Endothelial cell of umbilical vein (primary cell): ENCODE results near the gene LPP. TPM values are rescaled to one million over a fixed set of nuclear protein-coding genes. Genes with fewer than 3 reads are reported as not detected.

Experiments
- BruUV-seq: library from RNA; stranded (reverse); fragments of 400-500 nt; replicated peaks from 2 replicates; lab custom pipeline; 2021; lab: Mats Ljungman, UMichigan
- CTCF ChIA-PET: fragments of 300-600, 350-600 bp; sonication (Branson Sonifier 250); formaldehyde crosslinking; loops from one replicate; lab custom pipeline; 2021; ENCODE audit warnings: antibody characterized with exemption, inconsistent platforms; lab: Charles Lee
- POLR2A ChIA-PET: fragments of 300-600, 350-600 bp; sonication (Branson Sonifier 250); formaldehyde crosslinking; loops from one replicate; lab custom pipeline; 2021; ENCODE audit warnings: antibody characterized with exemption, inconsistent platforms; lab: Charles Lee
- DNase-seq: peaks from one replicate; pipeline ENCODE4 v3.0.0-alpha.2; 2011; ENCODE audit warnings: low read depth, low spot score
- FAIRE-seq: peaks from 2 replicates; lab custom pipeline; 2011; peaks lifted over from hg19 to GRCh38; lab: Jason Lieb, UNC
- H2AFZ ChIP-seq: 2 replicates; pipeline ENCODE4 v1.6.0; 2012; ENCODE audit warnings: low read depth, low read length, control low read depth, inconsistent platforms
- H3K27ac ChIP-seq: 2 replicates; pipeline ENCODE4 v1.5.1; 2011; ENCODE audit warnings: low read depth, mild to moderate bottlenecking, control low read depth, low read length, moderate library complexity; ENCODE audit not compliant: insufficient read depth
- H3K27me3 ChIP-seq, 2 experiments: 2 replicates each; pipeline versions ENCODE4 v1.6.0 to v1.6.1; 2011; ENCODE audit warnings: low read length in 2 of 2, mixed read lengths in 1 of 2; ENCODE audit not compliant: control insufficient read depth in 2 of 2, insufficient read depth in 2 of 2
- H3K36me3 ChIP-seq, 2 experiments: 2 replicates in 1 of 2; 3 replicates in 1 of 2; pipeline ENCODE4 v1.5.1; 2011; ENCODE audit warnings: low read length in 2 of 2, mild to moderate bottlenecking in 1 of 2, moderate library complexity in 1 of 2; ENCODE audit not compliant: control insufficient read depth in 2 of 2, insufficient read depth in 2 of 2; ENCODE audit errors: extremely low read depth in 1 of 2
- H3K4me1 ChIP-seq: 3 replicates; pipeline ENCODE4 v1.5.1; 2011; ENCODE audit warnings: mild to moderate bottlenecking, low read length; ENCODE audit not compliant: control insufficient read depth, insufficient read depth; ENCODE audit errors: extremely low read depth
- H3K4me2 ChIP-seq: 2 replicates; pipeline ENCODE4 v1.6.1; 2011; ENCODE audit warnings: low read length, control low read depth, mixed read lengths; ENCODE audit not compliant: insufficient read depth
- H3K4me3 ChIP-seq, 3 experiments: fragments of 200-600 bp in 1 of 3; sonication (generic), shearing (Covaris generic) in 1 of 3; replicated peaks in 1 of 3; 2 replicates each; pipeline ENCODE4 v1.5.1; 2011 to 2016; ENCODE audit warnings: control low read depth in 3 of 3, low read length in 3 of 3, mild to moderate bottlenecking in 2 of 3, inconsistent platforms in 1 of 3, low read depth in 1 of 3, moderate library complexity in 1 of 3; ENCODE audit not compliant: insufficient read depth in 1 of 3
- H3K79me2 ChIP-seq: 2 replicates; pipeline ENCODE4 v1.6.0; 2012; ENCODE audit warnings: low read length, inconsistent platforms; ENCODE audit not compliant: control insufficient read depth, insufficient read depth
- H3K9ac ChIP-seq: replicated peaks from 2 replicates; pipeline ENCODE3; 2011; ENCODE audit warnings: low read length, control low read depth; ENCODE audit not compliant: insufficient read depth; ENCODE audit errors: extremely low read depth
- H3K9me1 ChIP-seq: replicated peaks from 3 replicates; pipeline ENCODE4 v1.6.0; 2011; ENCODE audit warnings: mild to moderate bottlenecking, low read length; ENCODE audit not compliant: control insufficient read depth, insufficient read depth; ENCODE audit errors: extremely low read depth
- H3K9me3 ChIP-seq: replicated peaks from 2 replicates; pipeline ENCODE4 v1.5.1; 2012; ENCODE audit warnings: low read length, inconsistent platforms; ENCODE audit not compliant: control insufficient read depth, insufficient read depth
- H4K20me1 ChIP-seq: replicated peaks from 2 replicates; pipeline ENCODE3; 2011; ENCODE audit warnings: mild to moderate bottlenecking, low read length; ENCODE audit not compliant: control insufficient read depth, insufficient read depth; ENCODE audit errors: extremely low read depth
- EZH2 ChIP-seq: IDR thresholded peaks from 2 replicates; pipeline ENCODE4 v1.6.1; 2012; ENCODE audit warnings: borderline replicate concordance, low read depth, mild to moderate bottlenecking, moderate library complexity, low read length, inconsistent platforms; ENCODE audit not compliant: severe bottlenecking
- FOS ChIP-seq: IDR thresholded peaks from 2 replicates; pipeline ENCODE4 v1.6.1; 2011; ENCODE audit warnings: mild to moderate bottlenecking, low read length, moderate library complexity, borderline replicate concordance; ENCODE audit not compliant: insufficient read depth
- GATA2 ChIP-seq: IDR thresholded peaks from 2 replicates; pipeline ENCODE4 v1.7.0; 2011; ENCODE audit warnings: low read depth, mild to moderate bottlenecking, moderate library complexity, mixed read lengths, low read length; ENCODE audit not compliant: insufficient read length, insufficient read depth
- JUN ChIP-seq: IDR thresholded peaks from 2 replicates; pipeline ENCODE4 v1.6.1; 2011; ENCODE audit warnings: borderline replicate concordance, low read depth; ENCODE audit not compliant: insufficient read length, insufficient read depth
- MYC ChIP-seq: IDR thresholded peaks from one replicate; pipeline ENCODE4 v1.6.1; 2011; ENCODE audit warnings: mild to moderate bottlenecking, low read depth, low read length
- dilution Hi-C: fragments of 300-500 bp; cut with MboI; formaldehyde crosslinking; loops from one replicate; pipeline ENCODE4 v1.15.0; 2019; ENCODE audit warnings: low sequenced_read_pairs; ENCODE audit not compliant: extremely low pct_ligation_motif_present
- intact Hi-C: fragments of 100-400 bp; cut with micrococcal nuclease; formaldehyde crosslinking; loops from one replicate; pipeline ENCODE4 v1.10.0; 2022
- polyA plus RNA-seq, 4 experiments: library from polyadenylated mRNA; depleted of rRNA in 3 of 4; stranded (reverse) in 3 of 4; unstranded in 1 of 4; fragments of >200 nt; gene quantifications; 2 replicates each; pipeline versions ENCODE4 v1.2.1 to v1.2.3, GENCODE V29; 2011 to 2012; ENCODE audit warnings: missing spikeins in 1 of 4
- total RNA-seq: library from RNA; stranded (reverse); gene quantifications from 2 replicates; pipeline ENCODE4 v1.2.3, GENCODE V29; 2021
- TF ChIP-seq, protein P1 (sequence below): IDR thresholded peaks from 2 replicates; pipeline ENCODE4 v1.6.1; 2011; ENCODE audit not compliant: insufficient read depth, insufficient read length
- TF ChIP-seq, protein P2 (sequence below), 2 donors: IDR thresholded peaks; 1 replicate in 1 of 2; 2 replicates in 1 of 2; pipeline ENCODE4 v1.5.1; 2011; ENCODE audit warnings: low read length in 2 of 2, mild to moderate bottlenecking in 2 of 2, moderate library complexity in 2 of 2, control low read depth in 1 of 2, inconsistent platforms in 1 of 2, low read depth in 1 of 2; ENCODE audit not compliant: insufficient read depth in 1 of 2; ENCODE audit errors: extremely low read depth in 1 of 2

Gene LPP
- total and polyA plus RNA-seq, 2 donors (not counting 3 experiments of a cell fraction or from before 2014, with no cell fraction given): 16.9 to 153 TPM

DNA sequence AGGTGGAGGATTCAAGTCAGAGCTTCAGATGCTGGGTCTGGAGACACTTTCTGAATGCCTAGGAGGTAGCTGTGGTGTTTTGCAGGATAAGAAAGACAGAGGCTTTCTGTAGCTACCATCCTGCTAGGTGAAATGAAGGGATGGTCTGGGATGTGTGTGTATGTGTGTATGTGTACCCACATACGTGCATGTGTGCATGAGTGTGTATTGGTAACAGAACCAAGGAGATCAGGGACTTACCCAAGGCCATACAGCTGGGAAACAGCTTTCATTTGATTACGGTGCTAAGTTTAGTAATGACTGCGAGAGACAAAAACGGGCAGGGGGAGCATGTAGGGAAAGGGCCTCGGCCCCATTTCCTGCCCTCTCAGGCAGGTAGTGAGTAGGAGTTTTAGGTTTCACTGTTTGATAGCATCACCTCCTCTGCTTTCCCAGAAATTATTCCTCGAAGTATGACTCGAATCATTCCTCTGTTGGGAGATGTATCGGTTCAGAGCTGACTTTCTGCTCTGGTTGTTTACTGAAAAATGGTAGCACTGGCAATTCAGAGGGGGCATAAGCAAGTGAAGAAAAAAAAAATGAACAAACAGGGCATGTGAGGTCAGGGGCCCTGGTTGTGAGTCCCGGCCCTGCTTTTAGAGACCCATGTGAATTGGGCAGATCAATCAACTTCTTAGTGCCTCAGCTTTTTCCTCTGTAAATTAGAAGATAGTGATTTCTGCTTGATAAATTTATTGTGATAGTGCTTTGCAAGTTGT lies 130.7 kb downstream of the LPP start:
- BruUV-seq: no TSS peak
- H3K36me3 ChIP-seq: no peaks in the 10 kb centered on the region
- no peak overlapping the region for H3K4me3 ChIP-seq
- CTCF ChIA-PET: interaction anchor here (0.6 to 1.1 kb wide), 4 partner anchors 10 to 544 kb away, joined by 3 to 5 read pairs (median 3); no protein-coding TSS in a partner anchor
- H3K27me3 ChIP-seq: no peaks in the 10 kb centered on the region
- no peak overlapping the region for H3K4me2 ChIP-seq
- no peak for TF ChIP-seq FOS
- no peak for TF ChIP-seq GATA2
- no peak for TF ChIP-seq EZH2
- TF ChIP-seq, protein P1, sequence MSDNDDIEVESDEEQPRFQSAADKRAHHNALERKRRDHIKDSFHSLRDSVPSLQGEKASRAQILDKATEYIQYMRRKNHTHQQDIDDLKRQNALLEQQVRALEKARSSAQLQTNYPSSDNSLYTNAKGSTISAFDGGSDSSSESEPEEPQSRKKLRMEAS: no peak
- TF ChIP-seq, protein P2, sequence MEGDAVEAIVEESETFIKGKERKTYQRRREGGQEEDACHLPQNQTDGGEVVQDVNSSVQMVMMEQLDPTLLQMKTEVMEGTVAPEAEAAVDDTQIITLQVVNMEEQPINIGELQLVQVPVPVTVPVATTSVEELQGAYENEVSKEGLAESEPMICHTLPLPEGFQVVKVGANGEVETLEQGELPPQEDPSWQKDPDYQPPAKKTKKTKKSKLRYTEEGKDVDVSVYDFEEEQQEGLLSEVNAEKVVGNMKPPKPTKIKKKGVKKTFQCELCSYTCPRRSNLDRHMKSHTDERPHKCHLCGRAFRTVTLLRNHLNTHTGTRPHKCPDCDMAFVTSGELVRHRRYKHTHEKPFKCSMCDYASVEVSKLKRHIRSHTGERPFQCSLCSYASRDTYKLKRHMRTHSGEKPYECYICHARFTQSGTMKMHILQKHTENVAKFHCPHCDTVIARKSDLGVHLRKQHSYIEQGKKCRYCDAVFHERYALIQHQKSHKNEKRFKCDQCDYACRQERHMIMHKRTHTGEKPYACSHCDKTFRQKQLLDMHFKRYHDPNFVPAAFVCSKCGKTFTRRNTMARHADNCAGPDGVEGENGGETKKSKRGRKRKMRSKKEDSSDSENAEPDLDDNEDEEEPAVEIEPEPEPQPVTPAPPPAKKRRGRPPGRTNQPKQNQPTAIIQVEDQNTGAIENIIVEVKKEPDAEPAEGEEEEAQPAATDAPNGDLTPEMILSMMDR (IDR thresholded peaks at IDR 0.05; ENCODE audit: extremely low read depth in 1 of 2, insufficient read depth in 1 of 2, low read depth in 1 of 2, low read length in 2 of 2): no peak
- TF ChIP-seq MYC: no peak
- TF ChIP-seq JUN: no peak
- peaks cover 7% of the 10 kb centered on the region for H3K79me2 ChIP-seq
- H3K4me1 ChIP-seq: peaks cover 12% of the 10 kb centered on the region
- no peaks in the 10 kb centered on the region for H3K9me1 ChIP-seq
- dilution Hi-C loops: no loop called here
- intact Hi-C loops: no loop called here
- DNase-seq: no peak
- POLR2A ChIA-PET: interaction anchor here (1.2 kb wide), 1 partner anchor 14 kb away, joined by 3 read pairs; no protein-coding TSS in a partner anchor
- no peaks in the 10 kb centered on the region for H4K20me1 ChIP-seq
- H3K9me3 ChIP-seq: no peaks in the 10 kb centered on the region
- FAIRE-seq: no peak
- no peak overlapping the region for H3K27ac ChIP-seq
- no peak overlapping the region for H3K9ac ChIP-seq
- no peak overlapping the region for H2AFZ ChIP-seq
